Endothelial cell of umbilical vein (primary cell): Measurements from ENCODE around the gene ATP2C2. TPM values are rescaled to one million over a fixed set of nuclear protein-coding genes. Genes with fewer than 3 reads are reported as not detected.

ENCODE experiments used
- BruUV-seq: library from RNA; stranded (reverse); fragments of 400-500 nt; replicated peaks from 2 replicates; lab custom pipeline; 2021; lab: Mats Ljungman, UMichigan
- CTCF ChIA-PET: fragments of 300-600, 350-600 bp; sonication (Branson Sonifier 250); formaldehyde crosslinking; loops from one replicate; lab custom pipeline; 2021; ENCODE audit warnings: antibody characterized with exemption, inconsistent platforms; lab: Charles Lee
- POLR2A ChIA-PET: fragments of 300-600, 350-600 bp; sonication (Branson Sonifier 250); formaldehyde crosslinking; loops from one replicate; lab custom pipeline; 2021; ENCODE audit warnings: antibody characterized with exemption, inconsistent platforms; lab: Charles Lee
- DNase-seq: peaks from one replicate; pipeline ENCODE4 v3.0.0-alpha.2; 2011; ENCODE audit warnings: low read depth, low spot score
- FAIRE-seq: peaks from 2 replicates; lab custom pipeline; 2011; peaks lifted over from hg19 to GRCh38; lab: Jason Lieb, UNC
- H2AFZ ChIP-seq: 2 replicates; pipeline ENCODE4 v1.6.0; 2012; ENCODE audit warnings: low read depth, low read length, control low read depth, inconsistent platforms
- H3K27ac ChIP-seq: 2 replicates; pipeline ENCODE4 v1.5.1; 2011; ENCODE audit warnings: low read depth, mild to moderate bottlenecking, control low read depth, low read length, moderate library complexity; ENCODE audit not compliant: insufficient read depth
- H3K27me3 ChIP-seq, 2 experiments: 2 replicates each; pipeline versions ENCODE4 v1.6.0 to v1.6.1; 2011; ENCODE audit warnings: low read length in 2 of 2, mixed read lengths in 1 of 2; ENCODE audit not compliant: control insufficient read depth in 2 of 2, insufficient read depth in 2 of 2
- H3K36me3 ChIP-seq, 2 experiments: 2 replicates in 1 of 2; 3 replicates in 1 of 2; pipeline ENCODE4 v1.5.1; 2011; ENCODE audit warnings: low read length in 2 of 2, mild to moderate bottlenecking in 1 of 2, moderate library complexity in 1 of 2; ENCODE audit not compliant: control insufficient read depth in 2 of 2, insufficient read depth in 2 of 2; ENCODE audit errors: extremely low read depth in 1 of 2
- H3K4me1 ChIP-seq: 3 replicates; pipeline ENCODE4 v1.5.1; 2011; ENCODE audit warnings: mild to moderate bottlenecking, low read length; ENCODE audit not compliant: control insufficient read depth, insufficient read depth; ENCODE audit errors: extremely low read depth
- H3K4me2 ChIP-seq: 2 replicates; pipeline ENCODE4 v1.6.1; 2011; ENCODE audit warnings: low read length, control low read depth, mixed read lengths; ENCODE audit not compliant: insufficient read depth
- H3K4me3 ChIP-seq, 3 experiments: fragments of 200-600 bp in 1 of 3; sonication (generic), shearing (Covaris generic) in 1 of 3; replicated peaks in 1 of 3; 2 replicates each; pipeline ENCODE4 v1.5.1; 2011 to 2016; ENCODE audit warnings: control low read depth in 3 of 3, low read length in 3 of 3, mild to moderate bottlenecking in 2 of 3, inconsistent platforms in 1 of 3, low read depth in 1 of 3, moderate library complexity in 1 of 3; ENCODE audit not compliant: insufficient read depth in 1 of 3
- H3K79me2 ChIP-seq: 2 replicates; pipeline ENCODE4 v1.6.0; 2012; ENCODE audit warnings: low read length, inconsistent platforms; ENCODE audit not compliant: control insufficient read depth, insufficient read depth
- H3K9ac ChIP-seq: replicated peaks from 2 replicates; pipeline ENCODE3; 2011; ENCODE audit warnings: low read length, control low read depth; ENCODE audit not compliant: insufficient read depth; ENCODE audit errors: extremely low read depth
- H3K9me1 ChIP-seq: replicated peaks from 3 replicates; pipeline ENCODE4 v1.6.0; 2011; ENCODE audit warnings: mild to moderate bottlenecking, low read length; ENCODE audit not compliant: control insufficient read depth, insufficient read depth; ENCODE audit errors: extremely low read depth
- H3K9me3 ChIP-seq: replicated peaks from 2 replicates; pipeline ENCODE4 v1.5.1; 2012; ENCODE audit warnings: low read length, inconsistent platforms; ENCODE audit not compliant: control insufficient read depth, insufficient read depth
- H4K20me1 ChIP-seq: replicated peaks from 2 replicates; pipeline ENCODE3; 2011; ENCODE audit warnings: mild to moderate bottlenecking, low read length; ENCODE audit not compliant: control insufficient read depth, insufficient read depth; ENCODE audit errors: extremely low read depth
- EZH2 ChIP-seq: IDR thresholded peaks from 2 replicates; pipeline ENCODE4 v1.6.1; 2012; ENCODE audit warnings: borderline replicate concordance, low read depth, mild to moderate bottlenecking, moderate library complexity, low read length, inconsistent platforms; ENCODE audit not compliant: severe bottlenecking
- FOS ChIP-seq: IDR thresholded peaks from 2 replicates; pipeline ENCODE4 v1.6.1; 2011; ENCODE audit warnings: mild to moderate bottlenecking, low read length, moderate library complexity, borderline replicate concordance; ENCODE audit not compliant: insufficient read depth
- GATA2 ChIP-seq: IDR thresholded peaks from 2 replicates; pipeline ENCODE4 v1.7.0; 2011; ENCODE audit warnings: low read depth, mild to moderate bottlenecking, moderate library complexity, mixed read lengths, low read length; ENCODE audit not compliant: insufficient read length, insufficient read depth
- JUN ChIP-seq: IDR thresholded peaks from 2 replicates; pipeline ENCODE4 v1.6.1; 2011; ENCODE audit warnings: borderline replicate concordance, low read depth; ENCODE audit not compliant: insufficient read length, insufficient read depth
- MYC ChIP-seq: IDR thresholded peaks from one replicate; pipeline ENCODE4 v1.6.1; 2011; ENCODE audit warnings: mild to moderate bottlenecking, low read depth, low read length
- POLR2A ChIP-seq: IDR thresholded peaks from 2 replicates; pipeline ENCODE4 v1.6.1; 2012; ENCODE audit warnings: low read depth, mild to moderate bottlenecking, control low read depth, low read length
- POLR2AphosphoS5 ChIP-seq: IDR thresholded peaks from 2 replicates; pipeline ENCODE4 v1.6.1; 2012; ENCODE audit warnings: low read depth, mild to moderate bottlenecking, control low read depth, low read length, moderate library complexity; ENCODE audit not compliant: insufficient read depth
- dilution Hi-C: fragments of 300-500 bp; cut with MboI; formaldehyde crosslinking; loops from one replicate; pipeline ENCODE4 v1.15.0; 2019; ENCODE audit warnings: low sequenced_read_pairs; ENCODE audit not compliant: extremely low pct_ligation_motif_present
- intact Hi-C: fragments of 100-400 bp; cut with micrococcal nuclease; formaldehyde crosslinking; loops from one replicate; pipeline ENCODE4 v1.10.0; 2022
- polyA plus RNA-seq, 4 experiments: library from polyadenylated mRNA; depleted of rRNA in 3 of 4; stranded (reverse) in 3 of 4; unstranded in 1 of 4; fragments of >200 nt; gene quantifications; 2 replicates each; pipeline versions ENCODE4 v1.2.1 to v1.2.3, GENCODE V29; 2011 to 2012; ENCODE audit warnings: missing spikeins in 1 of 4
- total RNA-seq: library from RNA; stranded (reverse); gene quantifications from 2 replicates; pipeline ENCODE4 v1.2.3, GENCODE V29; 2021
- TF ChIP-seq, protein P1 (sequence below): IDR thresholded peaks from 2 replicates; pipeline ENCODE4 v1.6.1; 2011; ENCODE audit not compliant: insufficient read depth, insufficient read length
- TF ChIP-seq, protein P2 (sequence below), 2 donors: IDR thresholded peaks; 1 replicate in 1 of 2; 2 replicates in 1 of 2; pipeline ENCODE4 v1.5.1; 2011; ENCODE audit warnings: low read length in 2 of 2, mild to moderate bottlenecking in 2 of 2, moderate library complexity in 2 of 2, control low read depth in 1 of 2, inconsistent platforms in 1 of 2, low read depth in 1 of 2; ENCODE audit not compliant: insufficient read depth in 1 of 2; ENCODE audit errors: extremely low read depth in 1 of 2

The ATP2C2 gene
- total and polyA plus RNA-seq, 2 donors (not counting 3 experiments of a cell fraction or from before 2014, with no cell fraction given), result not detected

DNA sequence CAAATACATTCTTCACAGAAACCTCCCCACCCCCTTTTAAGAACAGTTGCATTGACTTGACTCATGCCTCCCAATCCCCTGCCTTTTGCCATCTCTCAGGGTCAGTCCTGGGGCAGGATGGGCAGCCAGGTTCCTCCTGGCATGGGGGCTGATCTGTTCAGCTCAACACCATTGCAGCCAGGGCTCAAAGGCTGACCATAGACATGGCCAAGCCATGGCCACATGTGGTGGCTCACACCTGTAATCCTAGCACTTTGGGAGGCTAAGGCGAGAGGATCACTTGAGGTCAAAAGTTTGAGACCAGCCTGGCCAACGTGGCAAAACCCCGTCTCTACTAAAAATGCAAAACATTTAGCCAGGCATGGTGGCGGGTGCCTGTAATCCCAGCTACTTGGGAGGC is 14.1 kb downstream of the ATP2C2 start:
- Histone ChIP-seq H2AFZ (no peak overlapping the region), H3K27ac (no peak overlapping the region), H3K79me2 (no peaks in the 10 kb centered on the region), H3K4me3 (no peak overlapping the region), H3K9me1 (no peaks in the 10 kb centered on the region), H3K9me3 (no peaks in the 10 kb centered on the region), H3K36me3 (no peaks in the 10 kb centered on the region), H3K4me2 (no peak overlapping the region), H3K4me1 (no peaks in the 10 kb centered on the region), H3K9ac (no peak overlapping the region), H4K20me1 (no peaks in the 10 kb centered on the region), H3K27me3 (no peaks in the 10 kb centered on the region)
- DNase-seq (no peak), FAIRE-seq (no peak)
- dilution Hi-C loops, result no loop called here
- POLR2A ChIA-PET, result no interaction called here
- TF ChIP-seq EZH2 (no peak), POLR2A (no peak), POLR2AphosphoS5 (no peak), JUN (no peak), MYC (no peak), FOS (no peak), GATA2 (no peak)
- TF ChIP-seq, protein P1, sequence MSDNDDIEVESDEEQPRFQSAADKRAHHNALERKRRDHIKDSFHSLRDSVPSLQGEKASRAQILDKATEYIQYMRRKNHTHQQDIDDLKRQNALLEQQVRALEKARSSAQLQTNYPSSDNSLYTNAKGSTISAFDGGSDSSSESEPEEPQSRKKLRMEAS, result no peak
- TF ChIP-seq, protein P2, sequence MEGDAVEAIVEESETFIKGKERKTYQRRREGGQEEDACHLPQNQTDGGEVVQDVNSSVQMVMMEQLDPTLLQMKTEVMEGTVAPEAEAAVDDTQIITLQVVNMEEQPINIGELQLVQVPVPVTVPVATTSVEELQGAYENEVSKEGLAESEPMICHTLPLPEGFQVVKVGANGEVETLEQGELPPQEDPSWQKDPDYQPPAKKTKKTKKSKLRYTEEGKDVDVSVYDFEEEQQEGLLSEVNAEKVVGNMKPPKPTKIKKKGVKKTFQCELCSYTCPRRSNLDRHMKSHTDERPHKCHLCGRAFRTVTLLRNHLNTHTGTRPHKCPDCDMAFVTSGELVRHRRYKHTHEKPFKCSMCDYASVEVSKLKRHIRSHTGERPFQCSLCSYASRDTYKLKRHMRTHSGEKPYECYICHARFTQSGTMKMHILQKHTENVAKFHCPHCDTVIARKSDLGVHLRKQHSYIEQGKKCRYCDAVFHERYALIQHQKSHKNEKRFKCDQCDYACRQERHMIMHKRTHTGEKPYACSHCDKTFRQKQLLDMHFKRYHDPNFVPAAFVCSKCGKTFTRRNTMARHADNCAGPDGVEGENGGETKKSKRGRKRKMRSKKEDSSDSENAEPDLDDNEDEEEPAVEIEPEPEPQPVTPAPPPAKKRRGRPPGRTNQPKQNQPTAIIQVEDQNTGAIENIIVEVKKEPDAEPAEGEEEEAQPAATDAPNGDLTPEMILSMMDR (IDR thresholded peaks at IDR 0.05; ENCODE audit: extremely low read depth in 1 of 2, insufficient read depth in 1 of 2, low read depth in 1 of 2, low read length in 2 of 2), result no peak
- BruUV-seq, result no TSS peak
- CTCF ChIA-PET, result interaction anchor here (0.6 to 0.7 kb wide), 3 partner anchors 31 to 182 kb away, joined by 3 to 4 read pairs (median 3); no protein-coding TSS in a partner anchor
- intact Hi-C loops, result no loop called here
